HEK293 (cell line): Measurements from ENCODE around the gene SMTNL1.
"Not testable (repeated sequence)": the region's sequence is repeated elsewhere in the genome, so short reads cannot be mapped to it uniquely, and the experiment has no call there.

Experiments used
- CTCF ChIA-PET: fragments of 350-600 bp; formaldehyde crosslinking; extraction: SDS; loops from one replicate; lab custom pipeline; 2021; ENCODE audit warnings: antibody characterized with exemption; lab: Yijun Ruan, JAX
- POLR2A ChIA-PET: fragments of 300-600 bp; formaldehyde crosslinking; extraction: SDS; loops from one replicate; lab custom pipeline; 2020; ENCODE audit warnings: antibody characterized with exemption, inconsistent platforms; lab: Yijun Ruan, JAX
- H3K27ac ChIP-seq: fragments of 200-500 bp; sonication (Bioruptor generic); 2 replicates; pipeline ENCODE4 v1.5.1; 2014; ENCODE audit warnings: low read depth, low read length, control low read depth, inconsistent platforms; ENCODE audit errors: extremely low read depth
- H3K36me3 ChIP-seq, 2 experiments: fragments of 200-500 bp in 1 of 2; sonication (Bioruptor generic) in 1 of 2; 1 replicate in 1 of 2; 2 replicates in 1 of 2; pipeline ENCODE4 v1.5.1; 2014 to 2017; ENCODE audit warnings: inconsistent platforms in 2 of 2, low read length in 2 of 2; ENCODE audit not compliant: control insufficient read depth in 2 of 2, insufficient read depth in 1 of 2
- H3K4me1 ChIP-seq: fragments of 200-500 bp; sonication (Bioruptor generic); 2 replicates; pipeline ENCODE4 v1.5.1; 2014; ENCODE audit warnings: mild to moderate bottlenecking, low read length, inconsistent platforms; ENCODE audit not compliant: control insufficient read depth, insufficient read depth
- H3K4me3 ChIP-seq: 2 replicates; pipeline ENCODE4 v1.5.1; 2011; ENCODE audit warnings: low read depth, mild to moderate bottlenecking, control low read depth, low read length, moderate library complexity
- H3K9me3 ChIP-seq: fragments of 200-500 bp; sonication (Bioruptor generic); 2 replicates; pipeline ENCODE4 v1.5.1; 2014; ENCODE audit warnings: low read depth, low read length, inconsistent platforms; ENCODE audit not compliant: control insufficient read depth, insufficient read depth
- BCL11A ChIP-seq: fragments of 450-650 bp; formaldehyde crosslinking; IDR thresholded peaks from 2 replicates; pipeline ENCODE4 v1.5.1; 2016; ENCODE audit warnings: low read depth, missing biosample characterization, missing genetic modification characterization
- ELK4 ChIP-seq: IDR thresholded peaks from 2 replicates; pipeline ENCODE4 v1.6.1; 2011; ENCODE audit warnings: mild to moderate bottlenecking, low read depth, low read length, borderline replicate concordance
- GFI1B ChIP-seq: fragments of 450-650 bp; formaldehyde crosslinking; IDR thresholded peaks from 2 replicates; pipeline ENCODE4 v1.5.1; 2016; ENCODE audit warnings: missing biosample characterization, missing genetic modification characterization
- HIC1 ChIP-seq: fragments of 450-650 bp; formaldehyde crosslinking; IDR thresholded peaks from 2 replicates; pipeline ENCODE4 v1.5.1; 2016; ENCODE audit warnings: missing biosample characterization, missing genetic modification characterization
- INSM2 ChIP-seq: fragments of 450-650 bp; formaldehyde crosslinking; IDR thresholded peaks from 2 replicates; pipeline ENCODE4 v1.5.1; 2016; ENCODE audit warnings: missing biosample characterization, missing genetic modification characterization
- KLF17 ChIP-seq: fragments of 450-650 bp; formaldehyde crosslinking; IDR thresholded peaks from 2 replicates; pipeline ENCODE4 v1.5.1; 2016; ENCODE audit warnings: missing biosample characterization, missing genetic modification characterization
- MYNN ChIP-seq: fragments of 450-650 bp; formaldehyde crosslinking; IDR thresholded peaks from 2 replicates; pipeline ENCODE4 v1.5.1; 2016; ENCODE audit warnings: missing biosample characterization, missing genetic modification characterization, borderline replicate concordance
- TRIM28 ChIP-seq: IDR thresholded peaks from 2 replicates; pipeline ENCODE4 v1.6.1; 2011; ENCODE audit warnings: low read length, control low read depth, borderline replicate concordance
- ZBTB1 ChIP-seq: fragments of 450-650 bp; formaldehyde crosslinking; IDR thresholded peaks from 2 replicates; pipeline ENCODE4 v1.5.1; 2016; ENCODE audit warnings: missing biosample characterization, missing genetic modification characterization
- ZBTB17 ChIP-seq: fragments of 450-650 bp; formaldehyde crosslinking; IDR thresholded peaks from 2 replicates; pipeline ENCODE4 v1.5.1; 2016; ENCODE audit warnings: missing biosample characterization, missing genetic modification characterization
- ZBTB8A ChIP-seq: fragments of 450-650 bp; formaldehyde crosslinking; IDR thresholded peaks from 2 replicates; pipeline ENCODE4 v1.5.1; 2016; ENCODE audit warnings: missing biosample characterization, missing genetic modification characterization
- ZFP69B ChIP-seq: fragments of 450-650 bp; formaldehyde crosslinking; IDR thresholded peaks from 2 replicates; pipeline ENCODE4 v1.5.1; 2016; ENCODE audit warnings: missing biosample characterization, missing genetic modification characterization
- ZNF146 ChIP-seq: fragments of 450-650 bp; formaldehyde crosslinking; IDR thresholded peaks from 2 replicates; pipeline ENCODE4 v1.5.1; 2016; ENCODE audit warnings: missing biosample characterization, missing genetic modification characterization
- ZNF2 ChIP-seq: fragments of 450-650 bp; formaldehyde crosslinking; IDR thresholded peaks from 2 replicates; pipeline ENCODE4 v1.5.1; 2016; ENCODE audit warnings: missing biosample characterization, missing genetic modification characterization
- ZNF214 ChIP-seq: fragments of 450-650 bp; formaldehyde crosslinking; IDR thresholded peaks from 2 replicates; pipeline ENCODE4 v1.5.1; 2017; ENCODE audit warnings: missing biosample characterization, mild to moderate bottlenecking, missing genetic modification characterization, borderline replicate concordance
- ZNF221 ChIP-seq: fragments of 450-650 bp; formaldehyde crosslinking; IDR thresholded peaks from 2 replicates; pipeline ENCODE4 v1.5.1; 2017; ENCODE audit warnings: missing biosample characterization, missing genetic modification characterization, borderline replicate concordance
- ZNF248 ChIP-seq: fragments of 450-650 bp; formaldehyde crosslinking; IDR thresholded peaks from 2 replicates; pipeline ENCODE4 v1.5.1; 2017; ENCODE audit warnings: missing biosample characterization, missing genetic modification characterization
- ZNF37A ChIP-seq: fragments of 450-650 bp; IDR thresholded peaks from 2 replicates; pipeline ENCODE4 v1.5.1; 2018; ENCODE audit warnings: missing biosample characterization, missing genetic modification characterization
- ZNF423 ChIP-seq: fragments of 450-650 bp; formaldehyde crosslinking; IDR thresholded peaks from 2 replicates; pipeline ENCODE4 v1.5.1; 2016; ENCODE audit warnings: missing biosample characterization, missing genetic modification characterization
- ZNF433 ChIP-seq: fragments of 450-650 bp; formaldehyde crosslinking; IDR thresholded peaks from 2 replicates; pipeline ENCODE4 v1.5.1; 2016; ENCODE audit warnings: missing biosample characterization, missing genetic modification characterization, low read depth
- ZNF530 ChIP-seq: fragments of 450-650 bp; formaldehyde crosslinking; IDR thresholded peaks from 2 replicates; pipeline ENCODE4 v1.5.1; 2016; ENCODE audit warnings: low read depth, missing biosample characterization, missing genetic modification characterization
- ZNF580 ChIP-seq: fragments of 450-650 bp; formaldehyde crosslinking; IDR thresholded peaks from 2 replicates; pipeline ENCODE4 v1.5.1; 2016; ENCODE audit warnings: missing biosample characterization, missing genetic modification characterization
- ZNF596 ChIP-seq: fragments of 450-650 bp; IDR thresholded peaks from 2 replicates; pipeline ENCODE4 v1.5.0; 2018; ENCODE audit warnings: missing biosample characterization, mild to moderate bottlenecking, missing genetic modification characterization, moderate library complexity
- ZNF626 ChIP-seq: fragments of 450-650 bp; sonication (Bioruptor Pico); formaldehyde crosslinking; IDR thresholded peaks from 2 replicates; pipeline ENCODE4 v1.5.1; 2018; ENCODE audit warnings: missing biosample characterization, missing genetic modification characterization, inconsistent platforms
- ZNF670 ChIP-seq: fragments of 450-650 bp; formaldehyde crosslinking; IDR thresholded peaks from 2 replicates; pipeline ENCODE4 v1.5.1; 2016; ENCODE audit warnings: missing biosample characterization, missing genetic modification characterization, low read depth
- ZNF785 ChIP-seq: fragments of 450-650 bp; formaldehyde crosslinking; IDR thresholded peaks from 2 replicates; pipeline ENCODE4 v1.5.1; 2016; ENCODE audit warnings: missing biosample characterization, missing genetic modification characterization
- ZSCAN4 ChIP-seq: fragments of 450-650 bp; formaldehyde crosslinking; IDR thresholded peaks from 2 replicates; pipeline ENCODE4 v1.5.1; 2017; ENCODE audit warnings: missing biosample characterization, missing genetic modification characterization
- ZXDB ChIP-seq: fragments of 450-650 bp; formaldehyde crosslinking; IDR thresholded peaks from 2 replicates; pipeline ENCODE4 v1.5.1; 2016; ENCODE audit warnings: missing biosample characterization, missing genetic modification characterization

Gene SMTNL1

GRCh38 chr11:57530596-57531507, 6.5 kb upstream of the SMTNL1 start, which contains the start of gene TIMM10 (continued):
- TF ChIP-seq ZNF596 (tag by site-specific recombination) (no peak), ZNF146 (tag by site-specific recombination) (no peak), ZBTB8A (tag by site-specific recombination) (peak; percentile 30; the same call in 1 of the 2 replicates), ZBTB17 (tag by site-specific recombination) (peak; percentile 90), TRIM28 (peak; percentile 34; the same call in 1 of the 2 replicates), ZNF248 (tag by site-specific recombination) (no peak), HIC1 (no peak), ZNF626 (tag by site-specific recombination) (no peak), ZNF670 (tag by site-specific recombination) (no peak), ELK4 (no peak; the same call in 1 of the 2 replicates), INSM2 (tag by site-specific recombination) (no peak), KLF17 (tag by site-specific recombination) (no peak), ZNF2 (no peak), ZNF530 (tag by site-specific recombination) (no peak), ZFP69B (tag by site-specific recombination) (no peak), GFI1B (tag by site-specific recombination) (no peak), ZSCAN4 (tag by site-specific recombination) (no peak), ZNF221 (tag by site-specific recombination) (no peak), ZNF37A (tag by site-specific recombination) (no peak), MYNN (tag by site-specific recombination) (no peak), ZNF214 (tag by site-specific recombination) (no peak), ZBTB1 (tag by site-specific recombination) (no peak), ZNF423 (no peak), ZNF785 (no peak), ZNF433 (tag by site-specific recombination) (no peak), ZNF580 (tag by site-specific recombination) (0 out of 2 replicates have a peak, but pooled peaks have one; percentile 9), BCL11A (tag by site-specific recombination) (no peak), ZXDB (peak; percentile 45; the same call in 1 of the 2 replicates)

- H3K4me3 ChIP-seq, H3K27ac ChIP-seq, POLR2A ChIA-PET, H3K9me3 ChIP-seq, H3K4me1 ChIP-seq, H3K36me3 ChIP-seq: not testable (repeated sequence)
- CTCF ChIA-PET = interaction anchor here (0.9 to 1.5 kb wide), 3 partner anchors 10 to 1624 kb away, joined by 3 to 4 read pairs (median 3); no protein-coding TSS in a partner anchor
Observed at GRCh38 chr11:57534449-57534848, 2.9 kb upstream of the SMTNL1 start.
